HFFc6 (cell line): ENCODE results near the gene LMTK2. TPM values are rescaled to one million over a fixed set of nuclear protein-coding genes. Genes with fewer than 3 reads are reported as not detected.

ENCODE experiments used
- DNase-seq: peaks from one replicate; pipeline ENCODE4 v3.0.0-alpha.2; 2018
- H3K27ac Mint-ChIP-seq: 2 replicates; pipeline ENCODE4 v1.8.0; 2020; ENCODE audit warnings: mild to moderate bottlenecking, mixed read lengths
- H3K27me3 Mint-ChIP-seq: 2 replicates; pipeline ENCODE4 v1.8.0; 2021; ENCODE audit warnings: mild to moderate bottlenecking, moderate library complexity, mixed read lengths; ENCODE audit not compliant: insufficient read depth
- H3K36me3 Mint-ChIP-seq: 2 replicates; pipeline ENCODE4 v1.8.0; 2021; ENCODE audit warnings: low read depth, mixed read lengths
- H3K4me1 Mint-ChIP-seq: 2 replicates; pipeline ENCODE4 v1.8.0; 2020; ENCODE audit warnings: low read depth, mixed read lengths
- H3K4me3 Mint-ChIP-seq: 2 replicates; pipeline ENCODE4 v1.8.0; 2020; ENCODE audit warnings: mild to moderate bottlenecking, moderate library complexity, mixed read lengths
- H3K9me3 Mint-ChIP-seq: 2 replicates; pipeline ENCODE4 v1.8.0; 2020; ENCODE audit warnings: mild to moderate bottlenecking, mixed read lengths
- total RNA-seq, 6 experiments: library from RNA; stranded (reverse); fragmentation: NEBNext Ultra II Directional; extraction: Animal tissue kit (Norgen Biotek cat#: 25700); gene quantifications; 2 replicates in 1 of 6; 3 replicates in 5 of 6; pipeline ENCODE4 v1.2.3, GENCODE V29; 2021
- TF ChIP-seq, protein P1 (sequence below): fragments of 200-600 bp; sonication (generic); IDR thresholded peaks from 2 replicates; pipeline ENCODE4 v1.5.0; 2021; ENCODE audit warnings: antibody characterized with exemption, mild to moderate bottlenecking

Gene LMTK2
- total RNA-seq, 6 experiments from 2014 or later = 9.2 to 13.5 (median 10.0) TPM

DNA sequence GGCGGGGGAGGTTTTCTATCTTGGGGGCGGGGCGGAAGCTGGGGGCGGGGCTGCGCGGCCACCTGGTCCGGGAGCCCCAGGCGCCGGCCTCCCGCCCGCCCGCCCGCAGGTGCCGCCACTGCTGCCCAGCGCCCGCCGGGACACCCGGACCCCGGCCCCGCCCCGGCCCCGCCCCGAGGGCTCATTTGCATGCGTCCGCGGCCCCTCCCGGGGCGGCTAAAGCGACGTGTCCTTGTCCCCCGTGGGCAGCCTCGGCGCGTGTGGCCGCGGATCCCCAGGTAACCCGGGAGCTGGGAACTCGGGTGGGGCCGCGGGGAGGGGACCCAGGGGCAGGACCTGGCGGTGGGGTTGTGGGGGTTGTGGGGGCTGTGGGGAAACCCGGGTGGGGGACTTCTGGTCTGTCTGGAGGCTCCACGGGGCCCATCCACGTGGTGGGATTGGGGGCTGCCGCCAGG lies 104.6 kb downstream of the LMTK2 start, which contains the start of gene BHLHA15:
Gene BHLHA15, plus strand, starts transcription at position 219 of the 455 bp plus-strand sequence. CDS start 871 bp downstream, outside the sequence.
- H3K9me3 Mint-ChIP-seq = no peaks in the 10 kb centered on the region
- TF ChIP-seq, protein P1, sequence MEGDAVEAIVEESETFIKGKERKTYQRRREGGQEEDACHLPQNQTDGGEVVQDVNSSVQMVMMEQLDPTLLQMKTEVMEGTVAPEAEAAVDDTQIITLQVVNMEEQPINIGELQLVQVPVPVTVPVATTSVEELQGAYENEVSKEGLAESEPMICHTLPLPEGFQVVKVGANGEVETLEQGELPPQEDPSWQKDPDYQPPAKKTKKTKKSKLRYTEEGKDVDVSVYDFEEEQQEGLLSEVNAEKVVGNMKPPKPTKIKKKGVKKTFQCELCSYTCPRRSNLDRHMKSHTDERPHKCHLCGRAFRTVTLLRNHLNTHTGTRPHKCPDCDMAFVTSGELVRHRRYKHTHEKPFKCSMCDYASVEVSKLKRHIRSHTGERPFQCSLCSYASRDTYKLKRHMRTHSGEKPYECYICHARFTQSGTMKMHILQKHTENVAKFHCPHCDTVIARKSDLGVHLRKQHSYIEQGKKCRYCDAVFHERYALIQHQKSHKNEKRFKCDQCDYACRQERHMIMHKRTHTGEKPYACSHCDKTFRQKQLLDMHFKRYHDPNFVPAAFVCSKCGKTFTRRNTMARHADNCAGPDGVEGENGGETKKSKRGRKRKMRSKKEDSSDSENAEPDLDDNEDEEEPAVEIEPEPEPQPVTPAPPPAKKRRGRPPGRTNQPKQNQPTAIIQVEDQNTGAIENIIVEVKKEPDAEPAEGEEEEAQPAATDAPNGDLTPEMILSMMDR = no peak
- H3K27me3 Mint-ChIP-seq = no peaks in the 10 kb centered on the region
- H3K27ac Mint-ChIP-seq = no peak within 1 kb of the TSS; the same call in 1 of the 2 replicates
- H3K4me1 Mint-ChIP-seq = no peaks in the 10 kb centered on the region
- H3K4me3 Mint-ChIP-seq = no peak within 1 kb of the TSS
- no peak for DNase-seq
- no peaks in the 10 kb centered on the region for H3K36me3 Mint-ChIP-seq

DNA sequence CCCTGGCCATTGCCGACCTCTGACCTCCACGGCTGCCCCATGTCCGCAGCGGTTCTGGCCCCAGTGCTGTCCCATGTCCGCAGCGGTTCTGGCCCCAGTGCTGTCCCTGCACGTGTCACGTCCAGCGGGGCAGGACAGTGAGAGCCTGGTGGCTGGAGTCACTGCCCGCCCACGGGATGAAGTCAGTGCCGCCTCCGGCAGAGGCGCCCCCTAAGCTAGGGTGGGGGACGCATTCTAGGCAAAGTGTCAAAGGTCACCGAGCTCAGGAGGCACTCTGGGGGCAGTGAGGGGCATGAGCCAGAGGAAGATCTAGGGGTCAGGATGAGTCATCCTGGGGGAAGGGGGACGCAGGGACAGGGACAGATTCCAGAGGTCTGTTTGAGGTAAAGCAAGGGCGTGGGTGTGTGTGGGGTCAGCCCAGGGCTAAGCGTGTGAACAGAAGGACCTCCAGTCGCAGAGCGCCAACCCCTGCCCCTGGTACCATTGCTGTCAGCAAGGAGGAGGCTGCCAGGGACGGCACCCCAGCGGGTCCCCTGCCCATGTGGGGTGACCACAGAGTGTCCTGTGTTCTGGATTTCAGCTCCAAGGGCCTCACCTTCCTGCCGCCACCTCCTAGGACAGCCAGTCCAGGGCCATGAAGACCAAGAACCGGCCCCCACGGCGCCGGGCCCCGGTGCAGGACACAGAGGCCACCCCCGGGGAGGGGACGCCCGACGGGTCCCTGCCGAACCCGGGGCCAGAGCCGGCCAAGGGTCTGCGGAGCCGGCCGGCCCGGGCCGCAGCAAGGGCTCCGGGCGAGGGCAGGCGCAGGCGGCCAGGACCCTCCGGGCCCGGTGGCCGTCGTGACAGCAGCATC lies 105.2 kb downstream of the LMTK2 start:
- Mint-ChIP-seq H3K4me1 (no peaks in the 10 kb centered on the region), H3K27ac (no peak overlapping the region; the same call in 1 of the 2 replicates), H3K27me3 (no peaks in the 10 kb centered on the region), H3K36me3 (no peaks in the 10 kb centered on the region), H3K9me3 (no peaks in the 10 kb centered on the region), H3K4me3 (no peak overlapping the region)
- TF ChIP-seq, protein P1 = no peak
- no peak for DNase-seq

DNA sequence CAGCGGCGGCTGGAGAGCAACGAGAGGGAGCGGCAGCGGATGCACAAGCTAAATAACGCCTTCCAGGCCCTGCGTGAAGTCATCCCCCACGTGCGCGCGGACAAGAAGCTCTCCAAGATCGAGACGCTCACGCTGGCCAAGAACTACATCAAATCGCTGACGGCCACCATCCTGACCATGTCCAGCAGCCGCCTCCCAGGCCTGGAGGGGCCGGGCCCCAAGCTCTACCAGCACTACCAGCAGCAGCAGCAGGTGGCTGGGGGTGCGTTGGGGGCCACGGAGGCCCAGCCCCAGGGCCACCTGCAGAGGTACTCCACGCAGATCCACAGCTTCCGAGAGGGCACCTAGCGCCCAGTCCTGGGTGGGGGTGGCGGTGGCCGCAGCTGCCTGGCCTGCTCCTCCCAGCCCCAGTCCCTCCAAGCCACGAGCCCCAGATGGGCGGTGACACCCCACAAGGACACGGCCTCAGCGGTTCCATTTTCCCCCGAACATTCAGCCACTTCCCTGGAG lies 105.9 kb downstream of the LMTK2 start:
- no peaks in the 10 kb centered on the region for H3K9me3 Mint-ChIP-seq
- H3K4me3 Mint-ChIP-seq = no peak overlapping the region
- no peak overlapping the region for H3K27ac Mint-ChIP-seq
- TF ChIP-seq, protein P1 = no peak
- no peak for DNase-seq
- no peaks in the 10 kb centered on the region for H3K27me3 Mint-ChIP-seq
- no peaks in the 10 kb centered on the region for H3K36me3 Mint-ChIP-seq
- no peaks in the 10 kb centered on the region for H3K4me1 Mint-ChIP-seq

DNA sequence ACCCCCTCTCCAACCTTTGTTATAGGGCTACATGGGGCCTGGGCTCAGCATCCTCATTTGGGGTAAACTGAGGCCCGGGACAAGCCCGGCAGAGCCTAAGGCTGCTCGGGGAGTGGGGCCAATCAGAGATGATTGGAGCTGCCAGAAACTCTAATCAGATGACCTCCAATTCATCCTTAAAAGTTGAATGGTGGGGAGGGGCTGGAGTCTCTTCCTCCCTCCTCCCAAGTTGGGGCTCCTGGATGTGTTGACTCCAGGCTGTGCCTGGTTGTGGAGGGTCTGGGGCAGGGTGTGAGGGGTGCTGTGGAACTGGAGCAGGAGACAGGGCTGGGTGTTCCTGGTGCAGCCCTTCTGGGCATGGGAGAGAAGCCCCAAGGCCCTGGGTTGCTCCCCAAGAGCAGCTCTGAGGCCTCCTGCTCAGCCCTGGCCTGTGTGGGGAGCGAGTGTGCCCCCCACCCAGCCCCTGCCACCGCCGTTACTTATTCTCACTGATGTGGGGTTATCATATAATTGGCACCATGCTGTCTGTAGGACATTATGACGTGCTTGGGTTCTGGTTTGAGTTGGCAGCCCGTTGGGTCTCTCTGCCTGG lies 106.7 kb downstream of the LMTK2 start:
- no peak for DNase-seq
- no peaks in the 10 kb centered on the region for H3K27me3 Mint-ChIP-seq
- peaks cover 3% of the 10 kb centered on the region; the same call in 1 of the 2 replicates for H3K36me3 Mint-ChIP-seq
- TF ChIP-seq, protein P1 = no peak
- no peak overlapping the region for H3K27ac Mint-ChIP-seq
- peaks cover 3% of the 10 kb centered on the region for H3K4me1 Mint-ChIP-seq
- H3K4me3 Mint-ChIP-seq = no peak overlapping the region
- H3K9me3 Mint-ChIP-seq = no peaks in the 10 kb centered on the region

DNA sequence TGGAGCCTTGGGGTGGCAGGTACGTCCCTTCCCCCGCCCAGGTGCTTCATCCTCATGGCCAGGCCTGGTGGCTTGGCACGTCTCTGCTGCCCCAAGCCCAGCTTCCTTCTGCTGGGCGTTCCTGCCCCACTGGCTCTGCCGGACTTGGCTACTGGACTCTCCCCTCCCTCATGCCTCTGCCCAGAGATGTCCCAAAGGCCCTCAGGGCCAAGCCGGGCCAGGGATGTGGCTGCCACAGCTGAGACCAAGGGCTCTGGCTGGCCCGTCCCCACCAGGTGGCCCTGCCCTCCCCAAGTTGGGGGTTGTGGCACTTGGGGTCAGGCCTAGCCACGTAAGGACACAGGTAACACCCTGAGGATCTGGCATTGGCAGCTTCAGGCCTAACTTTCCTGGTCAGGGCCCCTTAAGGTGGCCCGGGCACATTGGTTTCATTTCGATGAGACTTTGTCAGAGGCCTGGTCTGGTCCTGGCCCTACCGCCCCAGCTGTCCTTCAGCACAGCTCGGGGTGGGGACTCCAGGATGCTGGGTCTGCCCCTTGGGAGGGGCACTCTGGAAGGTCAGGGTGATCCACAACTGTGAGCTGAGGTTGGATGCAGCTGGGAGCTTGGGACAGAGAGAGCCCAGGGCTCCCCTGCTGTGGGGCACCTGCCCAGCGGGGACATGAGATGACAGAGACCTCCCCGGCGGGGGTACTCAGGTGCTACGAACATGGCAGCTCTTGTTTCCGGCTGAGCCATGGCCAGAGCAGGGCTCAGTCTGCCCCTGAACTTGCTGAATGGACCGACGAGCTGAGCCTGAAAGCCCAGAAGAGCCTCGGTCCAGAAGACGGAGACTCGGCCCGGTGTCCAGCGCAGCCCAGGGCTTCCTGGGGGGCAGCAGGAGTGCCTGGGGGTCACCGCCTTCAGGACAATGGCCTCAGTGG lies 107.5 kb downstream of the LMTK2 start:
- Mint-ChIP-seq H3K4me1 (peaks cover 11% of the 10 kb centered on the region), H3K36me3 (peaks cover 6% of the 10 kb centered on the region), H3K9me3 (no peaks in the 10 kb centered on the region), H3K4me3 (no peak overlapping the region), H3K27me3 (no peaks in the 10 kb centered on the region; the same call in 1 of the 2 replicates), H3K27ac (no peak overlapping the region)
- TF ChIP-seq, protein P1 = no peak
- DNase-seq = no peak
